T-cell (primary cell): ENCODE results near the gene LCN6. TPM values are rescaled to one million over a fixed set of nuclear protein-coding genes. Genes with fewer than 3 reads are reported as not detected.
A peak's percentile ranks its signal among the peaks of the same experiment; 100 is the strongest.
"Not testable (repeated sequence)": the region's sequence is repeated elsewhere in the genome, so short reads cannot be mapped to it uniquely, and the experiment has no call there.

Experiments
- ATAC-seq, 4 experiments: fragments of 200-7000 bp in 3 of 4; fragments of 150-1000 bp in 1 of 4; cut with Tn5 transposase; replicated peaks in 1 of 4; 1 replicate in 3 of 4; 2 replicates in 1 of 4; pipeline ENCODE4 v1.10.0; 2021; ENCODE audit warnings: moderate library complexity in 3 of 4, mild to moderate bottlenecking in 2 of 4, moderate number of reproducible peaks in 1 of 4
- CTCF ChIA-PET, 2 donors: fragments of 300-600 bp; sonication (Branson Sonifier 250); formaldehyde crosslinking; loops; one replicate each; lab custom pipeline; 2022; ENCODE audit warnings: antibody characterized with exemption in 2 of 2; lab: Charles Lee
- POLR2A ChIA-PET, 2 donors: fragments of 300-600 bp; sonication (Branson Sonifier 250); formaldehyde crosslinking; loops; one replicate each; lab custom pipeline; 2022; ENCODE audit warnings: antibody characterized with exemption in 2 of 2; lab: Charles Lee
- DNase-seq, 35 experiments: peaks; one replicate each; pipeline versions ENCODE4 v3.0.0 to v3.0.0-alpha.2; 2013 to 2023
- H3K27ac ChIP-seq: one replicate; pipeline ENCODE4 v1.5.1; 2013; ENCODE audit warnings: low read length
- H3K27me3 ChIP-seq, 2 experiments: replicated peaks in 1 of 2; 1 replicate in 1 of 2; 2 replicates in 1 of 2; pipeline versions ENCODE4 v1.6.1 to v1.7.0; 2013; ENCODE audit warnings: low read length in 1 of 2, mixed read lengths in 1 of 2; ENCODE audit not compliant: control insufficient read depth in 2 of 2, insufficient read depth in 2 of 2; ENCODE audit errors: extremely low read depth in 1 of 2
- H3K36me3 ChIP-seq, 2 donors: 1 replicate in 1 of 2; 2 replicates in 1 of 2; pipeline versions ENCODE4 v1.6.1 to v1.7.0; 2013; ENCODE audit warnings: low read length in 1 of 2; ENCODE audit not compliant: control insufficient read depth in 2 of 2, insufficient read depth in 1 of 2; ENCODE audit errors: extremely low read depth in 1 of 2
- H3K4me1 ChIP-seq, 2 experiments: 1 replicate in 1 of 2; 2 replicates in 1 of 2; pipeline versions ENCODE4 v1.6.1 to v1.7.0; 2013; ENCODE audit warnings: low read length in 2 of 2, mixed read lengths in 1 of 2; ENCODE audit not compliant: insufficient read depth in 2 of 2, control insufficient read depth in 1 of 2; ENCODE audit errors: extremely low read depth in 1 of 2
- H3K4me3 ChIP-seq, 2 donors: 1 replicate in 1 of 2; 2 replicates in 1 of 2; pipeline versions ENCODE4 v1.5.1 to v1.7.0; 2013; ENCODE audit warnings: mild to moderate bottlenecking in 2 of 2, low read length in 1 of 2, moderate library complexity in 1 of 2; ENCODE audit not compliant: control insufficient read depth in 1 of 2; ENCODE audit errors: extremely low read depth in 1 of 2
- H3K9me3 ChIP-seq: 2 replicates; pipeline ENCODE4 v1.7.0; 2013
- H3K27ac Mint-ChIP-seq, 2 donors: one replicate each; pipeline ENCODE4 v1.8.0; 2020 to 2021; ENCODE audit warnings: mild to moderate bottlenecking in 2 of 2, mixed read lengths in 2 of 2
- H3K27me3 Mint-ChIP-seq, 2 donors: one replicate each; pipeline ENCODE4 v1.8.0; 2021 to 2022; ENCODE audit warnings: mixed read lengths in 2 of 2
- H3K36me3 Mint-ChIP-seq: one replicate; pipeline ENCODE4 v1.8.0; 2021; ENCODE audit warnings: mixed read lengths
- H3K4me1 Mint-ChIP-seq, 3 donors: one replicate each; pipeline ENCODE4 v1.8.0; 2020 to 2022; ENCODE audit warnings: mixed read lengths in 3 of 3, mild to moderate bottlenecking in 1 of 3
- H3K4me3 Mint-ChIP-seq, 3 donors: one replicate each; pipeline ENCODE4 v1.8.0; 2020 to 2022; ENCODE audit warnings: mild to moderate bottlenecking in 3 of 3, mixed read lengths in 3 of 3, moderate library complexity in 3 of 3
- H3K9me3 Mint-ChIP-seq, 3 donors: one replicate each; pipeline ENCODE4 v1.8.0; 2020 to 2022; ENCODE audit warnings: mixed read lengths in 3 of 3
- WGBS: methylation state at CpG from one replicate; pipeline ENCODE4 v1.1.5; 2013; ENCODE audit warnings: missing lambda C conversion rate; ENCODE audit not compliant: insufficient coverage; 5-methylcytosine and 5-hydroxymethylcytosine counted together
- total RNA-seq, 35 experiments: library from RNA in 6 of 35; stranded (reverse) in 6 of 35; fragments of 120-200 nt in 1 of 35; gene quantifications; one replicate each; pipeline versions ENCODE4 v1.2.1 to v1.2.4 and lab custom pipeline; 2013 to 2026

Gene LCN6
- total RNA-seq, 5 donors from 2014 or later (not counting 1 experiment from before 2014, with no cell fraction given): not detected

DNA sequence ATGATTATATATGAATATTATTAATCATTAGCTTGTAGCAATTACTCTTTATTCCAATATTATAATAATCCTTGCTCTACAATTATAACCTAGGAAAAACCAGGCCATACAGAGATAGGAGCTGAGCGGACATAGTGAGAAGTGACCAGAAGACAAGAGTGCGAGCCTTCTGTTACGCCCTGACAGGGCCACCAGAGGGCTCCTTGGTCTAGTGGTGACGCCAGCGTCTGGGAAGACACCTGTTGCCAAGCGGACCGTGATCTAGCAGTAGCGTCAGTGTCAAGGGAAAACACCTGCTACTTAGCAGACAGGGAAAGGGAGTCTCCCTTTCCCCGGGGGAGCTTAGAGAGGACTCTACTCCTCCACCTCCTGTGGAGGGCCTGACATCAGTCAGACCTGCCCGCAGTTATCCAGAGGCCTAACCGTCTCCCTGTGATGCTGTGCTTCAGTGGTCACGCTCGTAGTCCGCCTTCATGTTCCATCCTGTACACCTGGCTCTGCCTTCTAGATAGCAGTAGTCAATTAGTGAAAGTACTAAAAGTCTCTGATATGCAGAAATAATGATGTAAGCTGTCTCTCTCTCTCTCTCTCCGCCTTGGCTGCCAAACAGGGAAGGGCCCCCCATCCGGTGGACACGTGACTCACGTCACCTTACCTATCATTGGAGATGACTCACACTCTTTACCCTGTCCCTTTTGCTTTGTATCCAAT, 18.2 kb upstream of the LCN6 start:
- H3K9me3 Mint-ChIP-seq, H3K36me3 Mint-ChIP-seq, H3K36me3 ChIP-seq, H3K4me3 ChIP-seq, H3K9me3 ChIP-seq, H3K27ac ChIP-seq, POLR2A ChIA-PET: not testable (repeated sequence)
- CTCF ChIA-PET: interaction anchor here in 1 of 2 donors (0.6 kb wide), 1 partner anchor 656 kb away, joined by 5 read pairs; the partner anchor contains the start of genes EXD3 and NOXA1
- ATAC-seq (peak in 2 of 4 experiments; percentile 40 to 48), DNase-seq (peak in 12 of 35 experiments; percentile 10 to 65 (median 22))
- 59% methylated on average over 6 of the region's 18 CpGs for WGBS
- Mint-ChIP-seq H3K4me3 (peak overlapping the region; percentile 30 to 59 (median 53)), H3K27me3 (peaks cover 10 to 14% of the 10 kb centered on the region in 2 donors), H3K4me1 (peaks cover 5 to 16% (median 11%) of the 10 kb centered on the region in 3 donors), H3K27ac (peak overlapping the region; percentile 20 to 68)
- Histone ChIP-seq H3K27me3 (peaks cover 0 to 44% of the 10 kb centered on the region in 2 experiments), H3K4me1 (peaks cover 0 to 16% of the 10 kb centered on the region in 2 experiments)

- H3K27ac ChIP-seq, H3K9me3 Mint-ChIP-seq, POLR2A ChIA-PET, H3K36me3 ChIP-seq, H3K4me3 ChIP-seq, H3K9me3 ChIP-seq, H3K4me3 Mint-ChIP-seq, ATAC-seq, H3K36me3 Mint-ChIP-seq: not testable (repeated sequence)
- Mint-ChIP-seq H3K4me1 (peaks cover 5 to 16% (median 11%) of the 10 kb centered on the region in 3 donors), H3K27me3 (peaks cover 10 to 18% of the 10 kb centered on the region in 2 donors), H3K27ac (peak overlapping the region in 1 of 2 donors; percentile 46)
- Histone ChIP-seq H3K4me1 (peaks cover 0 to 16% of the 10 kb centered on the region in 2 experiments), H3K27me3 (peaks cover 0 to 49% of the 10 kb centered on the region in 2 experiments)
- 63% methylated on average over 5 of the region's 14 CpGs for WGBS
- CTCF ChIA-PET: interaction anchor here in 1 of 2 donors (0.6 kb wide), 2 partner anchors 38 to 657 kb away, joined by 3 to 5 read pairs; partner anchors contain the start of genes EXD3 and NOXA1
- peak in 1 of 35 experiments; percentile 0 for DNase-seq
Observed at GRCh38 chr9:136765745-136766409, 17.6 kb upstream of the LCN6 start.

DNA sequence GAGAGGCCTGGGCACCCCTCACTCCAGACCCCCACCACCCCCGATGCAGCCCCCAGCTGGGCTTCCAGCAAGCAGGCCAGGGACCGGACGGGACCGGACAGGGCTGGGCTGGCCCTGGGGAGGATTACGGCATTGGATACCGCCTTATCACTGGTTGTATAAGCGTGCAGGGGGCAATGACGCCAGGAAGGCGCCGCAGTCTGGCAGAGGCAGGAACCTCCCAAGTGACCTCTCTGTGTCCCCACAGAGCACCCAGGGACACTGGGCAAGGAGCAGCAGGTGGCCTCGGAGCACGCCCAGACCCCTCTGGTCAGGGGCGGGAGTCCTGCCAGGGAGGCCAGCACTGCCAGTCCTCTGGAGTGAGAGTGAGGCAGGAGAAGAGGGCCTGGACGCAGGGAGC, 16.7 kb upstream of the LCN6 start:
- ATAC-seq (no peak), DNase-seq (peak in 1 of 35 experiments; percentile 0)
- Mint-ChIP-seq H3K4me1 (peaks cover 5 to 20% (median 11%) of the 10 kb centered on the region in 3 donors), H3K36me3 (no peaks in the 10 kb centered on the region), H3K27me3 (peaks cover 10 to 21% of the 10 kb centered on the region in 2 donors), H3K9me3 (no peaks in the 10 kb centered on the region), H3K27ac (no peak overlapping the region), H3K4me3 (no peak overlapping the region)
- CTCF ChIA-PET: no interaction called here
- H3K9me3 ChIP-seq: no peaks in the 10 kb centered on the region
- no peak overlapping the region for H3K27ac ChIP-seq
- H3K36me3 ChIP-seq: no peaks in the 10 kb centered on the region
- POLR2A ChIA-PET: no interaction called here
- H3K4me3 ChIP-seq: no peak overlapping the region
- peaks cover 0 to 16% of the 10 kb centered on the region in 2 experiments for H3K4me1 ChIP-seq
- peaks cover 0 to 57% of the 10 kb centered on the region in 2 experiments for H3K27me3 ChIP-seq
- 96% methylated on average over 11 of the region's 14 CpGs for WGBS

DNA sequence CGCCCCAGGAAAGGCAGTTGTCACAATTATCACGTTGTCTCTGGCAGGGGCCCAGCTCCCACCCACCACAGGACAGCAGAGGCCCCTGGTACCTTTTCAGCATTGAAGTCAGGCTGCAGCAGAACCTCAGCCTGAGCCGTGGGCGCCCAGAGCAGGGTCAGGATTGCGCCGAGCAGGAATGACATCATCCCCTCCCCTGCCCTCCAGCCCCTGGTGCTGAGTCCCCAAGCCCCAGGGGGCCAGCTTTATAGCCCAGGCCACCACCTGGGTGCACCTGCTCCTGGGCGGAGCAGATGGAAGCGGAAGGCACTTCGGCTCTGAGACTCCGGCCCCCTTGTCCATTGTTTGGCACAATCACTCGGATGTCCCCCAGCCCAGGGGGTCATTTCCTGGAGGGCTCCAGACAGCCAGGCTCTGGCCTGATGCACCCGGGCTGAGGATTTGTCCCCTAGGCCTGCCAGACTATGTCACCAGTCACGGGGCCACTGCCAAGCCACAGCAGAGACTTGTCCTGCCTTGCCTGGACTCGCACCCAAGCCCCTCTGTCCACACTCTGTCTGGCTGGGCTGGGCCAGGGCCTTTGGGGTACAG, 16.1 kb upstream of the LCN6 start, which contains the start of gene LCN15:
Gene LCN15, minus strand, starts transcription at position 218 of the 591 bp plus-strand sequence. Its CDS starts 30 bp downstream, at position 188.
- no peaks in the 10 kb centered on the region for H3K9me3 ChIP-seq
- WGBS: 86% methylated on average over 14 of the region's 14 CpGs
- peaks cover 0 to 12% of the 10 kb centered on the region in 2 experiments for H3K4me1 ChIP-seq
- DNase-seq (no peak), ATAC-seq (no peak)
- H3K9me3 Mint-ChIP-seq: no peaks in the 10 kb centered on the region
- no peak within 1 kb of the TSS for H3K27ac ChIP-seq
- no peaks in the 10 kb centered on the region for H3K36me3 ChIP-seq
- peaks cover 7 to 22% of the 10 kb centered on the region in 2 donors for H3K27me3 Mint-ChIP-seq
- POLR2A ChIA-PET: no interaction called here
- no peak within 1 kb of the TSS for H3K27ac Mint-ChIP-seq
- H3K27me3 ChIP-seq: peaks cover 0 to 60% of the 10 kb centered on the region in 2 experiments
- H3K36me3 Mint-ChIP-seq: no peaks in the 10 kb centered on the region
- no peak within 1 kb of the TSS for H3K4me3 ChIP-seq
- H3K4me1 Mint-ChIP-seq: peaks cover 5 to 18% (median 7%) of the 10 kb centered on the region in 3 donors
- H3K4me3 Mint-ChIP-seq: no peak within 1 kb of the TSS
- CTCF ChIA-PET: no interaction called here

- peaks cover 0 to 12% of the 10 kb centered on the region in 2 experiments for H3K4me1 ChIP-seq
- H3K9me3 ChIP-seq: no peaks in the 10 kb centered on the region
- ATAC-seq (no peak), DNase-seq (peak in 1 of 35 experiments; percentile 0)
- H3K27ac ChIP-seq: no peak overlapping the region
- H3K27ac Mint-ChIP-seq: no peak overlapping the region
- no peak overlapping the region for H3K4me3 ChIP-seq
- CTCF ChIA-PET: no interaction called here
- H3K4me1 Mint-ChIP-seq: peaks cover 5 to 18% (median 7%) of the 10 kb centered on the region in 3 donors
- H3K9me3 Mint-ChIP-seq: no peaks in the 10 kb centered on the region
- no peak overlapping the region for H3K4me3 Mint-ChIP-seq
- no peaks in the 10 kb centered on the region for H3K36me3 ChIP-seq
- H3K36me3 Mint-ChIP-seq: no peaks in the 10 kb centered on the region
- POLR2A ChIA-PET: no interaction called here
- WGBS: 92% methylated on average over 13 of the region's 14 CpGs
- peaks cover 7 to 22% of the 10 kb centered on the region in 2 donors for H3K27me3 Mint-ChIP-seq
- peaks cover 0 to 60% of the 10 kb centered on the region in 2 experiments for H3K27me3 ChIP-seq
Observed at GRCh38 chr9:136763649-136764035, 15.3 kb upstream of the LCN6 start.
